DMS53 treated with DMSO at 0.1 percent for 48 hours (cell line): ENCODE data around the gene AMER2.

ENCODE experiments used
- DNase-seq: peaks from one replicate; lab custom pipeline; 2025; ENCODE audit not compliant: unreplicated experiment; lab: John Stamatoyannopoulos, UW

AMER2 gene

DNA sequence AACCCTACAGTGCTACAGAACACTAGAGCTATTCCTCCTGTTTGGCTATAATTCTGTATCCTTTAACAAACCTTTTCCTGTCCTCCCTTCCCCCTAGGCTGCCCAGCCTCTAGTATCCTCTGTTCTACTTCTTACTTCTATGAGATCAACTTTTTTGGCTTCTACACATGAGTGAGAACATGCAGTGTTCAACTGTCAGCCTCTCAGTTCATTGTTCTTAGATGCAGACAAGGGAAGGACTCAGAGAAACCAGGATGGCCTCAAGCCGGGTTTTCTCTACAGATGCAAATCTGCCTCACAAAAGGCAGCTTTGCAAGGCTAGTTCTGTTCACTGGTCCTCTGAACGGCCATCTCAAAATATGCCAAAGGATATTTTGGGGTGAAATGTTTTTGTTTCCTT is 18.4 kb downstream of the AMER2 start:
- DNase-seq = no peak

DNA sequence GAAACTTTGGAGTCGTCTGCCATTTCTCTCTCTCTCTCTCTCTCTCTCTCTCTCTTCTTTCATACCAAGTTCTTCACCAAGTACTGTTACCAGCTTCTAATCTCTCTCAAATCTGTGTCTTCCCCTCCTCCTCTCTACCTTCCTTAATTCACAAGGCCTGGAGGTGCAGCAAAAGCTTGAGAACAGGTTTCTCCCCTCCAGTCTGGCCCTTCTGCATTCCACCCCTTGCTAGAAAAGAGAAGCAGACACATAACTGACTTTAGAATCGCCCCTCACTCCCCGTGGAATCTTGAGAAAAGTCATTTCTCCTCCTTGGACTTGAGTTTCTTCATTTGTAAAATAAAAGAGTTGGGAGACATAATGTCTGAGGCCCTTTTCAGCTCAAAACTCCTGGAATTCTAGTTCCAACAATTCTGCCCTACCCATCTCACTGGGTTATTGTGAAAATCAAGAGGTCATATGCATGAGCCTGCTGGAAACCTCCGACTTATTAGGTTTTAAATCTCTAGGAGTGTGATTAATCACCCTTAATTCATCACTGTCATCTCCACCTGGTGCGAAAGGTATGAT is 20.4 kb downstream of the AMER2 start:
- DNase-seq = no peak

DNA sequence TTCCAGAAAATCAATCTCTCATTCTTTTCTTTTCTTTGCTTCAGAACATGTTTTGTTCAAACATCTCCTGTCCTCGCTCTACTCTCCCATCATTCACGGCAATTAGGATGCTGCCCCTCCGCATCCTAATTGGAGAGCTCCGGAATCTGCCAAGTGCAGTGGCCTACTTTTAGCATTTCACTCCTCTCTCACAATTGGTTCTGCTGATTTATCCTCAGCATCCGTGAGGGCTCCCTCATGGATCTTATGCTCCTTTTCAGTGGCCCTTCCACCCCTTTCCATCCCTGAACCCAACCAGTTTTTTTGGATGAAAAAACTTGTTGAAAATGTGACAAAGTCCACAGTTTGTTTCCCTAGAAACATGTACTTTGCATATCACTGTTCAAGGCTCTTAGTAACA is 22.4 kb downstream of the AMER2 start:
- no peak for DNase-seq

DNA sequence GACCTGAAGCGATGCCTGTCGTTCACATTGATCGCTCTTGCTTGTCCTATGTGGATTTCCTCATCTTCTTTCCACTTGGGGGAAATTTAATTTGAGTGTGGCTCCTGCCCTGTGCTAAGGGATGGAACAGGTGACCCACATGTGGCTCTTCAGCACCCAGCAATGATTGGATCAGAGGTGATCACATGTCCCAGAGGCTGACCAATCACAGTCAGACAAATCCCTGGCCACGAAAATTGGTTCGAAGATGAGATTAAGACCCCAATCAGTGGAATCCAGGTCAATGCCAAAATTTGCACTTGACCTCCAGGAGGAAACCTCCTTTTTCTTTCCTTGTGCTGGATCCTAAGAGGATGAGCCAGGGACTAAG is 23.7 kb downstream of the AMER2 start:
- DNase-seq = no peak

DNA sequence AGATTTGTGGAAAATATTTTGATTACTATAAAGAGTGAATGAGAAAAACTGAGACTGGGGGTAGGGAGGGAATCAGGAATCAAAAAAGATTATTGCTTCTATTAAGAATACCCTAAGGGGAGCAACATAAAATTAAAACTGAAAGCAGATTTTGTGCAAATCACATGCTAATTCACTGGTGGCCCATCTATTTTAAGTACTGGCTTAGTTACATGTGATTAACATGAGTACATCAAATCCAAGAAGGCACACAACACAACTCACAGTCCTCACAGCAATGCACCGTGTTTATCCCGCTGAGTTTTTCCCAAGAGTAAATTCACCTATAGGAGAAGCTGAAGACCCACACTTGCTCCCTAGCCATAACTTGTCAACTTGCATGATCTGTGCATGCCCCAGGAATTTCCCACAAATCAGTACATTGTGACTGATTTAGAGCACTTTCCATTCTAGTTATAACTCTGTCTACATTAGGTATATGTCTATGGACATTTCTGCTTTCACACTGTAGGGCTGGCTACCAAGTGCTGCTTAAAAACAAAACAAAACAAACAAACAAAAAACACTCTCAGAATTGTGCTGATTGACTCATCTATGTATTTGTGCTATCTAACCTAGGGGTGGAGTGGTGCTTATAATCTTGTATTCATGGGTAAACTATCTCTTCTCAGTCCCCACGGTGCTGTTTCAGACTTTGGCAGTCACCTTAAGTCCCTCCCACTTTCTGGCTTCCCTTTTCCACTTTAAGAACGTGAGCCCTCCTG is 24.3 kb downstream of the AMER2 start:
- DNase-seq = no peak

DNA sequence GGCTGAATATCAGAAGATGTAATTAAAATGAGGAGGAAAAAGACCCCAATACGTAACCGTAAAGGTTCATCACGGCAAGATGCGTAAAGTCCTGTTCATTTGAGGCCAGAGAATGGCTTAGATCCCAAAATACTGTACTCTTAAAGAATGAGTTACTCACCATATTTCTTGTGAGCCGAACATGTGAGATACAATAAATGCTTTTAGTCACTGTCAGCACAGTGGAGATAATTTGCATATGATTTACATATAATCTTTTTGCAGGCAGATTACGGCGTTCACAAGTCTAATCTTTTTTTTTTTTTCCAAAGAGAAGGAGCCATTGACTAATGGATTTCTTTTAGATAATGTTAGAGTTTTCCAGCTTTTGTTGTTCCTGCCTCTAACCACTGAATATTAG is 28.4 kb downstream of the AMER2 start:
- no peak for DNase-seq

DNA sequence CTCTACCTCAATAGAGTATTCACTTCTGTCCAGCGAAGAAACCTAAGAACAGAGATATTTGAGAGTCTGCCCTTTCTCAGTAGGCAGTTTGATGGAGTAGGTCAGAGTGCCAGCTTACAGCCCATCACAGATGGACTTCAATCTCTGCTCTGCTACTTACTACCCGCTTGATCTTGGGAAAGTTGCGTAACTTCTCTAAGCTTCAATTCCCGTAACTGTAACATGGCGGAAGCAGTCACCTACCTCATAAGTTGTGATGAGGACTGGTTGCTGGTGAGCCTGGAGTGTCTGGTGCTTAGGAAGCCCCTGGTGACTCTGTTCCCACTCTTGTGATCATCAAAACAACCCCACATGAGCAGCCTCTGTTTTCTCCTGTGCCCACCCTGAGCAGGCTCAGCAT is 31.0 kb downstream of the AMER2 start:
- DNase-seq = no peak

DNA sequence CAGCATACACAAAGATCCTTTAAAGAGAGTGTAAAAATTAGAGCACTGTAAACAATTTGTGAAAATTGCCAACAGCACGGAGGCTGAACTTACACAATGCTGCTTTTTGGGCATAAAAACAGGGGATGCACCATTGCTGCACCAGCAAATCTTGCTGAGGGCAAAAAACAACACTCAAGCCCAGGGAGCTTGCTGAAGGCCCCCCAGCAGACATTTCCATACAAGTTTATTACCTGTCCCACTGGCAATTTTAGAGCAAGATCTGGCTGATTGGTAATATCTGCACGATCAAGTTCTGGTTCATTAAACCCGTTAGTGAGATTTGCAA is 34.3 kb downstream of the AMER2 start:
- DNase-seq = no peak

DNA sequence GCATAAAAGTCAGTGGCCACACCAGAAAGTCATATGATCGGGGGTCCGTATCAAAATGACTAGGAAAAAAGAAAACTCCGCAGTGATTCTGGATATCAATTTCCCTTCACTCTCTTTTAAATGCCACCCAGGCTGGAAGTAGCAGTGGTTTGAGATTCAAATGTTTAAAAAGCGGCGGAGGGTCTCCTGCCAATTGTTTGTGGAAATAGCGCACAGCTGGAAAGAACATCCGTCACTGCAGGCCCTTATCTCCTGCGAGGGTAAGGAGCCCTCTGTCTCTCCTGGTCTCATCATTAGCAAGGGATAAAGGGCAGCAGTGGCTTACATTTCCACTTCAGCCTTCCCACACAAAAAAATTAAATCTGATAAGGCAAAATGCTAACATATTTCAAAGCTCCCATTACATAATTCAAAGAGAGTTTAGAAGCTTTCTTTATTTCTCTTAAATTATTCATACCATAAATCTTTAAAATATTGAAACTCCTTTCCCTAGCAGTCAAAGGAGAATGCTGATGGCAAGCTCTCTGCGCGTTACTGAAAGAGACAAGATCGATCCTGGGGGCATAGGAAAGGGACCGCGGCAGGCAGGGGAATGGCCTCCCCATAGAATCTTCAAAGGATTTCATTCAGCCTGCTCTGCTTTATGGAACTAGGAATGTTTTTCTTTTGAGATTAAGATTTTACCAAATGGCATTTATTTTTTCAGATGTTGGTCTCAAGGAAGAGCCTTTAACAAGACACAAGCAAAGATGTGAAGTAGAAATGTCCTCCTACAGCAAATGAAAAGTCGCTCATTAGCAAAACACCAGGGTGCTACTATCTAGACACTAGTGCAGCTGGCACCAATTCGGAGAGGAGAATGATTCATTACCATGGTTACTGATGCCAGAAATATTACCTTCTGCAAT is 35.0 kb downstream of the AMER2 start:
- DNase-seq = no peak

DNA sequence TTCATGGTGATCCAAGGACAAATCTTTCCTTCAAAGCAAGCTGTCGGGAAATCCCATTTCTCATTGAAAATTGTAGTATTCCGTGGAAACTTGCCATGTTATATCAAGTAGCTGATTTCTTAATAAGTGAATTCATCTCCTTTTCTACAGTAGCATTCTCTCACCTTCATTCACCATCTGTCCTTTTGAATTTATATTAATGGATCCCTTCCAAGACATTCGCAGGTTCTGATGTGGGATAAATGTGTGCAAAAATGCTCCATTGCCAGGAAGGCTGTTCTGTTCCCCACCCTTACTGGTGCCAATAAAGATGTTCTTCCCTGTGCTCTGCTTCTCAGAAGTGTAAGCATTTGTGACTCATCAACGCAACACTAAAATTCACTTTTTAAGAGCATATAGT is 36.2 kb downstream of the AMER2 start:
- DNase-seq = no peak

DNA sequence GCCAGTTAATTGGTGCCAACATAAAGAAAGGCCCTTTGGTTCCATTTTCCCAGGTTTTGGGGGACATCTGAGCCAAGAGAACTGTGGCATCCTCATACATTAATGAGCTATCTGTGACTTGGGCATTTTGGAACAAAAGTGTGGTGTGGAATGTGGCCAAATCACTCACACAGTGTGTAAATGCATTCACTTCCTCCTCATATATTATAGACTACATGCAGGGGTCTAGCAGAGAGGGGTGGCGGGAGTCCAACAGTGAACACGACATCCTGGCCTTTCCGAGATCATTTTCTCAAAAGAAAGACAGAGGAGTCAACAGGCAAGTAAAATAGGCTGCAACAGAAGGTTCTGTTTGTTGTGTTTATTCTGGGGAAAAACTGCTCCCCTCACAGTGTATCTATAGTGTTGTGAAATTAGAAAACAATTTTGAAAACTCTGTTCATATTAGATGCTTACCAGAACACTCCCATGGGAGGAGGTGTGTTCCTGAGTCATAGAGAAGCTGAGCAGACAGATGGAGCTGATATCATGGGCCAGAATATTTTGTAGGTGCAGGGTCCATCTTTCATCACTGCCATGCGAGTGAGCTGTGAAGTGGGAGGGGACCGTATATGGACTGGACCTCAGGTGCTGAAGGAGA is 39.2 kb downstream of the AMER2 start:
- no peak for DNase-seq

DNA sequence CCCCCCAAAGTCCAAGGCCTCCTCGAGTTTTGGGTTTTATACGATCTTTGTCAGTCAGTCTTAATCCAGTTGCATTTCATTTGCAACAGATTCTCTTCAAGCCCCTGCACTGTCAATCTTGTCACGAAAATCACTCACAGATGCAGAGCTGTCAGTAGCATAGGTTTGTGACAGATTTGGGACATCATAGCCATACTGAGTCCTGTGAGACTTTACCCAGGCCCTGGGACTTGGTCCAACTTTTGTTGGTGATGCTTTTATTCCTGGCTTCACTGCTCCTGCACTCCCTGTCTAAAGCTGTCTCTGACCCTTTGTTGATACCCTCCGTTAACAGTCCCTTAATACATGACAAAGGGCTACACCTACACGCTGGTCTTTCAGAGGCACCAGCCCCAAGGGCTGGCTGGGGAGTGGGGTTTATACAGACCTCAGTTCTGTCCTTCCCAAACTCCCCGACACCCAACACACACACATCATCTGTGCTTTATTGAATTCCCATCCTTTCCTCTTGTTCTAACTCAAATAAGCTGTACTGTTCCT is 40.1 kb downstream of the AMER2 start:
- no peak for DNase-seq

DNA sequence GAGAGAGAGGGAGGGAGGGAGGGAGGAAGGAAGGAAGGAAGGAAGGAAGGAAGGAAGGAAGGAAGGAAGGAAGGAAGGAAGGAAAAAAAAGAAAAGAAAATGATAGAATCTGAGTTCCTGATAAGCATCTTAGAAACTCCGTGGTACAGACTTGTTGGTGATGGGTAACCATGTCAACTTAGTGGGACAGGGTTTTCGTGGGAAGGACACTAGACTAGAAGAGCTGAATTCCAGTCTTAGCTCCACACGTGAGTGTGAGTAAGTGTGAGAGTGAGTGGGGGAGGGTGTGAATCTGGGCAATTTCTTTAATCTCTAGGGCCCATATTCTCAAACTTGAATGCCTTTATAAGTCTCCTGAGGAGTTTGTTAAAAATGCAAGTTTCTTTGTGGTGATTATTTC is 41.1 kb downstream of the AMER2 start:
- no peak for DNase-seq

DNA sequence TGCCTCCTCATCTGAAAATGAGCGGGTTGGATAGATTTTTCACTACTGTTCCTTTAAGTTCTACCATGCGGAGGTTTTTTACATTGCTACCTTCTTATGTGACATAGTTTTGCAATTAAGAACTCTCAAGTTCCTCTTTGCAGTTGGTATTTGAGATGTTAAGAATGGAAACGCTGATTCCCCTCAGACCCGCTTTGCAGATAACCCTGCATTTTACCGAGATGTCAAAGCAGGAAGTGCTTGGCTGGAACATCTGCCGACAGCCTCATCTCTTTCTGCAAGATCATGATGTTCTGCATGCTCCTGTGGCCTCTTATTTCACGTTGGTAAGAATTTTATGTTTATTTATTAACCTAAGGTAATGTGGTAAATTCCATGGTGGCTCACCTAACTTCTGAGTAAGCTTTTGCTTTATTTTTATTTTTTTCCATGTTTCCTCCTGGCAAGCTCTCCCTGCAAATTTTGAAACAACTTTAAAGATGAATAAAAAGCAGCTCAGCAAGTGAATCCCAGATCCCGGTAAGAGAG is 53.6 kb downstream of the AMER2 start:
- DNase-seq = no peak

DNA sequence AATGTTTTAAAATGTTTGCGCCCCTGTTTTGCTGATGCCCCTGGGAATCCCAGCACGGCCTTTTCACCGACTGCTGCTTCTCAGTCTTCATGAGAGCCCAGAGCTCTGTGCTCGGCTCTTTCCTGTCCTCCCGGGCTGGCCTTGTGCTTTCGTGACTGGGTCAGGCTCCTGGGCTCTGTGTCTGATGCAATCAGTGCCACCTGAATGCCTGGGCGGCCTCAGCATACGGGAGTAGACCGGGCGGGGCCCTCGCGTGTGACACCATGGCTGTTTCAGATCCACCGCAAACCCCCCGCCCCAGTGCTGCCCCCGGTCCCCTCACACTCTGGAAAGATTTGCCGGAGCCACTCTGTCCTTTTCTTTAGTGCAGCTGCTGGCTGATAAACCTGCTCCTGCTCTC is 54.8 kb downstream of the AMER2 start:
- DNase-seq = no peak

DNA sequence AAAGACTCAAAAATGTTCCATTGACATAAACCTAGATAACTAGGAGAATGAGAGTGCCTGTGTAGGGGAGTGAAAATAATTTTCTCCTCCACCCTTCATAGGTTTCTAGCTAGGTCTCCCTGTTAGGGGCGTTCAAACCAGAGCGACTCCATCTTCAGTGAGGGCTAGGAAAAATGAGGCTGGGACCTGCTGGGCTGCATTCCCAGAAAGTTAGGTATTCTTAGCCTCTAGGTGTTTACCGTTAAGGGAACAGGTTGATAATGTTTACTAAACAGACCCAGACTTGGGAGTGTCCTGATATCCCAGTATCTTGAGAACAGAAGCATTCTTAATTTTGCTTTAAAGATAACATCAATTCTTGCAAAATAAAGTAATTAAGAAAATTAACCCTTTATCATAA is 56.0 kb downstream of the AMER2 start:
- no peak for DNase-seq

DNA sequence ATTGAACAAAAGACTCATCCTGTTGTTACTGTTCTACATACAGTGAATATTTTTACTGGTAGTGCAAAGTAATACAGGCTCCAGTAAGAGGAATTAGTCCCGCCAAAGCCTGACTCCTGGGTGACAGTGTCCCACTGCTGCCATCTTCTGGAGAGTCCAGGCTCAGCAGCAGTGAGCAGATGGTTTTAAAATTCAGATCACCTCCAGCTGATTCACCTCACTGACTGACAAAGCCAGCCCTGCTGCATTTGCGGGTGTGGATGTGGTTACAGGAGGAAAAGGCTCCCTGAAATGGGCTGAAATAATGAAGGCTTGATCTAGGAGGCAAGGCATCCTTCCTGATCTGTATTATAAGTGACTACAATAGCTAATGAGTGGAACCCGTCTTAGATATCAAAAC is 57.9 kb downstream of the AMER2 start:
- DNase-seq = peak; percentile 80

DNA sequence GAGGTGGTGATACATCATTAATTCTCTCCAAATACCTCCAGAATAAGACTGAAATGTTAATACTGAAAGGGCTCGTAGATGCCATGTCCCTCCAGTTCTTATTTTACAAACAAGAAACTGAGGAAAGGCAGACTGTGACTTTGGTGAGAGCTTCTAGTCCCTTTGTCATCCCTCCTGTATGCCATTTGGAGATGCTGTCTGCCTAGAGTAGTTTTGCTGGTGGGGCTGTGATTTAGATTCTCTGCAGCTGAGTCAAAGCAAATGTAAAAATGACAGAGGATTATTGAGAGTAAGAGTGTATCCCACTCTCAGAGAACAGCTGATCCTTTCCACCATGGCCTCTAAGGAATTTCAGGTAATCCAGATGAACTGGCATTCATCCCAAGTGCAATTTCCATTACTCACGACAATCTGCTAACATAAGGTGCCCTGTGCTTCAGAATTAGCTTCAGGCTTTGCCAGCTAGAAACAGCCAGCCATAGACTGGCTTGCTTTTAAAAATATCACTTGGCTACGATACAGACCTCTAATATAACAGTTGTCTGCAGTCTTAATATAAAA is 59.3 kb downstream of the AMER2 start:
- DNase-seq = no peak
